DMS79 (cell line): ENCODE results near the gene PTCD2.
A peak's percentile ranks its signal among the peaks of the same experiment; 100 is the strongest.
"Not testable (repeated sequence)": the region's sequence is repeated elsewhere in the genome, so short reads cannot be mapped to it uniquely, and the experiment has no call there.

Experiments
- DNase-seq: peaks from one replicate; lab custom pipeline; 2025; lab: John Stamatoyannopoulos, UW

PTCD2 gene

GRCh38 chr5:72298136-72298535 lies 22.0 kb upstream of the PTCD2 start:
- DNase-seq = not testable (repeated sequence)

GRCh38 chr5:72298711-72299110 lies 21.5 kb upstream of the PTCD2 start:
- DNase-seq = no peak

GRCh38 chr5:72300590-72301339 lies 19.4 kb upstream of the PTCD2 start:
- DNase-seq = no peak

GRCh38 chr5:72301557-72301956 lies 18.6 kb upstream of the PTCD2 start:
- no peak for DNase-seq

- no peak for DNase-seq
These were observed 18.0 kb upstream of the PTCD2 start for GRCh38 chr5:72302171-72302570.

- no peak for DNase-seq
These were observed 14.7 kb upstream of the PTCD2 start for GRCh38 chr5:72305194-72306142.

GRCh38 chr5:72307573-72307967 lies 12.6 kb upstream of the PTCD2 start:
- no peak for DNase-seq

GRCh38 chr5:72307968-72308852 lies 12.0 kb upstream of the PTCD2 start:
- DNase-seq = peak; percentile 88

- no peak for DNase-seq
These were observed 11.4 kb upstream of the PTCD2 start for GRCh38 chr5:72308853-72309191.

GRCh38 chr5:72313141-72313540 lies 7.0 kb upstream of the PTCD2 start:
- DNase-seq = no peak

GRCh38 chr5:72314571-72315172 lies 5.5 kb upstream of the PTCD2 start:
- DNase-seq = no peak

GRCh38 chr5:72319435-72319975 lies 668 bp upstream of the PTCD2 start:
- not testable (repeated sequence) for DNase-seq

- DNase-seq = no peak
These were observed 4.1 kb downstream of the PTCD2 start for GRCh38 chr5:72324189-72324825.

GRCh38 chr5:72325566-72326305 lies 5.6 kb downstream of the PTCD2 start:
- DNase-seq = no peak

- DNase-seq = no peak
These were observed 6.1 kb downstream of the PTCD2 start for GRCh38 chr5:72326306-72326649.

GRCh38 chr5:72328172-72328571 lies 8.0 kb downstream of the PTCD2 start:
- DNase-seq = peak; percentile 86

GRCh38 chr5:72330712-72331111 lies 10.5 kb downstream of the PTCD2 start:
- no peak for DNase-seq

GRCh38 chr5:72337159-72337558 lies 17.0 kb downstream of the PTCD2 start:
- DNase-seq = no peak

GRCh38 chr5:72338689-72339209 lies 18.6 kb downstream of the PTCD2 start:
- no peak for DNase-seq

- DNase-seq = no peak
These were observed 26.2 kb downstream of the PTCD2 start for GRCh38 chr5:72346398-72346797.
